ENCODE measurements around the gene PPP1R15B.
A peak's percentile ranks its signal among the peaks of the same experiment; 100 is the strongest.

PPP1R15B gene

GRCh38 chr1:204411451-204412204 is at the start of gene PPP1R15B:
TSS of gene PPP1R15B (minus strand) at chr1:204411817. CDS start at chr1:204411411, 406 bp downstream.
- DNase-seq, result peak; percentile 92 to 100 (median 96)
- intact Hi-C loops (cut with DNase I), result no loop called here

- intact Hi-C loops (cut with DNase I), result no loop called here
- peak in 1 of 10 donors; percentile 21 for DNase-seq
Observed at GRCh38 chr1:204460346-204460745, 48.7 kb upstream of the PPP1R15B start.

DNA sequence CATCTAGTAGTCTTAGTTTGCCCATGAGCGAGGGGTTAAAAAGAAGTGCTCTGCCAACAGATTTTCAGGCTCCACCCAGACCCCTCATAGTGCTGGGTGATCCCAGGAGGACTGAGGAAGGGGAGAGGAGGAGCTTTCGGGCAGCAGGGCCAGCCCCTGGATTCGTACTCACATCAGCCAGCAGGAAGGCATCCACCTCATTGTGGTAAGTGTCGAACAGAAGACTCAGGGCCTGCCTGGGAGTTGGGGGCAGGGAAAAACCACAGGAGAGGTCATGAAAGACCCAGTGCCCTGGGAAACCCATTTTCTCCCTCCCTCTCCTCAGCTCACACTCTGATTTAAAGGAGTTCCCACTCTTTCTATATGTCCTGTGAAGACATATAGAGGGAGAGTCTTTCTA is 48.1 kb upstream of the PPP1R15B start:
- intact Hi-C loops (cut with DNase I), result no loop called here
- DNase-seq, result peak in 1 of 10 donors; percentile 21

- peak in 1 of 10 donors; percentile 43 for DNase-seq
- intact Hi-C loops (cut with DNase I), result no loop called here
Observed at GRCh38 chr1:204457666-204458065, 46.0 kb upstream of the PPP1R15B start.

DNA sequence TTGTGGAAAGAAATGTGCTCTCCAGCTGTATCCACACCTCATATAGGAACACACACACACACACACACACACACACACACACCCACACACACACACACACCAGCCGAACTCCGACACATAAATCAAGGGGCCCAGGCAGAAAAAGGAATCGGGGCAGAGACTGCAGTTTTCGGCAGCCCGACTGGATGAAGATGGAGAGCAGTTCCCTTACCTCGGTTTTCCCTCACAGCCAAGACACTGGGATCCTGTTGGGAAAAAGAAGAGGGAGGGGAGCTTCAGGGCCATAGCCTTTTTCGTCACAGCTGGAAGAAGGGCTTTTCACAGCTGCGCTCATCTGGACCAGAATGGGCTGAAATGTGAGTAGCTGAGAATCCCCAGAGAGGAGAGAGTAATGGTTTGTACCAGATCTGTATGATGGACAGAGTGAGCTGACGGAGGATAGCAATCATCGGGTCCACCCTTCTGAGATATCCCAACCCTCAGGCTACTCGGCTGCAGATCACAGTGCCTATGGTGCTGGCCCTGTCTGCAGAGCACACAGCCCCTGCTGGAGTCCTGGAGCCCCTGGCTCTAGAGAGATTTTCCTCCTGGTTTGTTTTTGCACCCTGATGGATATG is 45.3 kb upstream of the PPP1R15B start:
- intact Hi-C loops (cut with DNase I), result no loop called here

GRCh38 chr1:204455831-204456145 is 44.2 kb upstream of the PPP1R15B start:
- peak in 1 of 10 donors; percentile 82 for DNase-seq

More for the DNA sequence above, 45.3 kb upstream of the PPP1R15B start:
- peak in 1 of 10 donors; percentile 55 for DNase-seq

DNA sequence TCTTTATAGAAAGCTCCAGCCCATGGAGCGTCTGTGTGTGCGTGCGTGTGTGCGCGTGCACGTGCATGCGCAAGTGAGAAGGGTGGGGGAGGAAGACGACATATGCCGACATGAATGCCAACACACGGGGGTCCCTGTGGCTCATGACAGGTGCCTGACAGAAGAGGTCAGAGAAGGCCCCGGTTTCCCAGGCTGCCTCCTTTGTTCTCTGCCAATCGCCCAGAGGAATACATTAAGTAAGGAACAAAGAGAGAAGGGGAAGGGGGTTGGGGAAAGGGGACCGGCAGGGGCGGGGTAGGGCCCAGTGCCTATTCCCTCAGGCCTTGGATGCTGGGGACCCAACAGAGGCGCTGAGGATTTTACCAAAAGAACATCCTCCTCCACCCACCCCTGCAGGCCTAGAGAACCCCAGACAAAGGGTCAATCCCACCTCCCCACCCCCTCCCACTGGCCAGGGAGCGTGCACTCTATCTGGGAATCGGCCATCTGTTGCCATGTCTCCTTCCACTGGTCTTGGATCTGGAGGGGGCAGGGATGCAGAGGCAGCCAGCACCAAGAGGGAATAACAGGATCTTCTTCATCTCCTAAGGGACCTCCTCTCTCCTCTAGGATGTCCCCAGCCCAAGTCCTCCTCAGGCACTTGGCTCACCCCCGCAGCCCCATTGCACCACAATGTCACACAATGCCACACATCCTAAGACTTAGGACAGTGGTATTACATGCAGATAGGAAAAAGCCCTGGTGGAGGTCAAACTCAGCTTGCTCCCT is 43.6 kb upstream of the PPP1R15B start:
- DNase-seq, result peak in 1 of 10 donors; percentile 78
- intact Hi-C loops (cut with DNase I), result no loop called here

More at GRCh38 chr1:204455831-204456145, 44.2 kb upstream of the PPP1R15B start:
- intact Hi-C loops (cut with DNase I), result no loop called here

GRCh38 chr1:204454476-204454875 is 42.9 kb upstream of the PPP1R15B start:
- intact Hi-C loops (cut with DNase I), result loop anchor here (5.0 kb wide), 1 partner anchor 38 kb away; the partner anchor contains the start of gene PIK3C2B
- DNase-seq, result peak in 1 of 10 donors; percentile 22

- intact Hi-C loops (cut with DNase I), result loop anchor here (5.0 kb wide), 1 partner anchor 39 kb away; the partner anchor contains the start of gene PIK3C2B
- DNase-seq, result peak in 1 of 10 donors; percentile 9
Observed at GRCh38 chr1:204453141-204453772, 41.6 kb upstream of the PPP1R15B start.

DNA sequence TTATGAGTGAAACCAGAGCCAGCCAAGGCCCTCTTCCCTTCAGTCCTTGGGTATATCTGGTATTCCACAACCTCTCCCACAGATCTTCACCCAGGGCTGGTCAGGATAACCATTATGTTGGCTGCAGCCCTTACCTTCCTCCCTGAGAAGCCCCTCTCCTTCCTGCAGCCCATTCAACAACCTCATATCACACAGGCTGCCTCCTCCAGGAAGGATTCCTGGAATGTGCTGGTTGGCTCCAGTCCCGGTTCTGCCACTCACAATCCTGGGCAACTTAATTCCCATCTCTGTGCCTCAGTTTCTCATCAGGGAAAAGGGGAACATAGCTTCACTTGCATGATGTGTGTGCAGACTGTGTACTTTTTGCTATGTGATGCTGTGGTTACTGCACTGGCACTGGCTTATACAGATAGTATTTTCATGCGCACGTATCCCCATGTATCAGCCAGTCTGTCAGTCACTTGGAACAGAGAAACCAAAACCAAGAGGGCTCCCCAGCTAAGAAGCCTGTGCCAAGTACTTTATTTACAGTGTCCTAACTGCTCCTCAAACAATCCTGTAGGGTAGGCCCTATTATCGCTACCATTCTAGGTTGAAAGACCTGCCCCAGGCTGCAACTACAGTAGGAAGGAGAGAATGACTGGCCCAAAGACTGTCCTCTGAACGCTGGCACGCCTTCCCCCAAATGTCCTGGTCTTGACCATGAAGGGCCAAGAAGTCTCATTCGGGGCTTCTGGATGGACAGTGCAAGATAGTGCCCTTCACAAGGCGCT is 39.9 kb upstream of the PPP1R15B start:
- DNase-seq, result peak in 1 of 10 donors; percentile 20
- intact Hi-C loops (cut with DNase I), result loop anchor here (5.0 kb wide), 1 partner anchor 41 kb away; the partner anchor contains the start of gene PIK3C2B

DNA sequence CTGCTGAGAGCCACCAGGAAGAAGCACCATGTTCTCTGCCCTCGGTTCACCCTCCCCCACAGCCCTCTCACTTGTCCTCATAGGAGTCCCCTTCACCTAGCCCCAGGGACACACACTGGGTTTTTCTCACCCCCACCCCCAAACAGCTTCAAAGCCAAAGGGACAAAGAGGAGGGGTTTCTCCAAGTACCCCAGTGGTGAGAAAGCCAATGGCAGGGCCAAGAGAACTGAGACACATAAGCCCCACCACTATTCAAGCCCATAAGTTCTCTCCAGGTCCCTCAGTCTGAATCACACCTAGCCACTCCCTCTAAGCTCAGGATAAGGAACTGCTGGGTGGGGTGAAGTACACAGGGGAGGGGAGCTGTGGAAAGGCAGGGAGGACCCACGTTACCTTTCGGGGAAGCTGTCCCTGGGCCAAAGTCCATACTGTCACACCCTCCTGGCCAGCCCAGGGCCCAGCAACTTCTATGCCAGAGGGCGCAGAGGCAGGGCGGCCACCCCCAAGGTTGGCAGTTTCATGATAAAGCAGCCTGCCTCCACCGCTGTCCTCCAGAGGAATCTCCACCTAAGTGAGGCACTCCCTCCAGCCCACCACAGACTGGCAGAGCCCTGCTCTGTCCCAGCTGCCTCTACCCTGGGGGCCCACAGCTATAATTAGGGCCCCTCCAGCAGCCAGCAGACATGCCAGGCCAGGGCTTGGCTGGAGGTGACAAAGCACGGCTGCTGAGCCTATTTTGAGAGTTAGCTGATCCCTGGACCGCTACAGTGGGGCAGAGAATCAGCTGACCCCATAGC is 39.0 kb upstream of the PPP1R15B start:
- intact Hi-C loops (cut with DNase I), result loop anchor here (5.0 kb wide), 1 partner anchor 42 kb away; the partner anchor contains the start of gene PIK3C2B
- DNase-seq, result peak in 1 of 10 donors; percentile 61

DNA sequence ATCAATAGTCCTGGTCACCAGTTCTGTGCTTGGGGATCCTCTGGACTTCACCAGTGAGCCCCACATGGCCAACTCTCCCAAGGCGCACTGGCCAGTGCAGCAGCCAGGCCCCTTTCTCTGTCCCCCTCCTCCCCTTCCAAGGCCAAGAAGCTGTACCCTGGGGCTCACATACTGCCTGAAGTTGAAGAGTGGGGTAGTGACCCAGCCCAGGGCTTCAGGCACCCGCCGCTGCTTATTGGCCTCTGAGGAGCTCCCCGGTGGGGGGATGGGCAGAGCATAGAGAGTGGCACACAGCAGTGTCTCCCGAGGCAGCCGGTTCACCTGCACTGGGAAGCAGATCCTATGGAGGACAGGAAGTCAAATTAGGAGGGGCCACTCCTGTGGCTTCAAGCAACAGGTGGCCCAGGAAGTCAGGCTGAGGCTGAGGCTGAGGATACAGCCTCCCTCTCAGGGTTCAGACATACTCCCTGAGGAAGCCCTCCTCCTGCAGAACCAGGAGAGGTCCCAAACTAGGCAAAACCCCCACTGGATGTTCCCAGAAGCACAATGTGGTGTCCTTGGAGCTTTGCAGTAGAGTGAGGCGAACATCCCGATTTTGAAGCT is 38.2 kb upstream of the PPP1R15B start:
- intact Hi-C loops (cut with DNase I), result loop anchor here (5.0 kb wide), 1 partner anchor 43 kb away; the partner anchor contains the start of gene PIK3C2B
- DNase-seq, result peak in 1 of 10 donors; percentile 76

GRCh38 chr1:204448991-204449677 is 37.5 kb upstream of the PPP1R15B start:
- DNase-seq, result no peak
- intact Hi-C loops (cut with DNase I), result no loop called here

GRCh38 chr1:204448344-204448964 is 36.8 kb upstream of the PPP1R15B start:
- intact Hi-C loops (cut with DNase I), result no loop called here
- DNase-seq, result no peak

GRCh38 chr1:204447736-204448135 is 36.1 kb upstream of the PPP1R15B start:
- DNase-seq, result no peak
- intact Hi-C loops (cut with DNase I), result no loop called here

- intact Hi-C loops (cut with DNase I), result no loop called here
- DNase-seq, result no peak
Observed at GRCh38 chr1:204447190-204447589, 35.6 kb upstream of the PPP1R15B start.
